ENCODE data around the gene UBE3C. TPM values are rescaled to one million over a fixed set of nuclear protein-coding genes. Genes with fewer than 3 reads are reported as not detected.
"Not testable (repeated sequence)": the region's sequence is repeated elsewhere in the genome, so short reads cannot be mapped to it uniquely, and the experiment has no call there.

UBE3C gene
- total RNA-seq, 1 experiment from 2014 or later = 122 TPM

GRCh38 chr7:157251817-157252216 lies 113.1 kb downstream of the UBE3C start:
- H3K4me3 ChIP-seq; H3K27me3 ChIP-seq; H3K9me3 ChIP-seq (replicated peaks); H3K27ac ChIP-seq; DNase-seq; H3K4me1 ChIP-seq: not testable (repeated sequence)
- peaks cover 62% of the 10 kb centered on the region for H3K36me3 ChIP-seq

GRCh38 chr7:157253850-157254249 lies 115.1 kb downstream of the UBE3C start:
- Histone ChIP-seq H3K27ac (no peak overlapping the region), H3K9me3 (replicated peaks) (no peaks in the 10 kb centered on the region), H3K36me3 (peaks cover 71% of the 10 kb centered on the region), H3K27me3 (no peaks in the 10 kb centered on the region), H3K4me1 (no peaks in the 10 kb centered on the region), H3K4me3 (no peak overlapping the region)
- DNase-seq = no peak

DNA sequence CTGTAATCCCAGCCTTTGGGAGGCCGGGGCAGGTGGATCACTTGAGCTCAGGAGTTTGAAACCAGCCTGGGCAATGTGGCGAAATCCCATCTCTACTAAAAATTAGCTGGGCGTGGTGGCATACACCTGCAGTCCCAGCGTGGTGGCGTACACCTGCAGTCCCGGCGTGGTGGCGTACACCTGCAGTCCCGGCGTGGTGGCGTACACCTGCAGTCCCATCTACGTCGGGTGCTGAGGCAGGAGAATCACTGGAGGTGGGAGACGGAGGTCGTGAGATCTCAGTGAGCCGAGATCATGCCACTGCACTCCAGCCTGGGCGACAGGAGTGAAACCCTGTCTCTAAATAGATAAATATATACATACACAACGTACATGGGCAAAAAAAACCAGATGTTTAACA lies 116.1 kb downstream of the UBE3C start:
- peaks cover 72% of the 10 kb centered on the region for H3K36me3 ChIP-seq
- DNase-seq = not testable (repeated sequence)

DNA sequence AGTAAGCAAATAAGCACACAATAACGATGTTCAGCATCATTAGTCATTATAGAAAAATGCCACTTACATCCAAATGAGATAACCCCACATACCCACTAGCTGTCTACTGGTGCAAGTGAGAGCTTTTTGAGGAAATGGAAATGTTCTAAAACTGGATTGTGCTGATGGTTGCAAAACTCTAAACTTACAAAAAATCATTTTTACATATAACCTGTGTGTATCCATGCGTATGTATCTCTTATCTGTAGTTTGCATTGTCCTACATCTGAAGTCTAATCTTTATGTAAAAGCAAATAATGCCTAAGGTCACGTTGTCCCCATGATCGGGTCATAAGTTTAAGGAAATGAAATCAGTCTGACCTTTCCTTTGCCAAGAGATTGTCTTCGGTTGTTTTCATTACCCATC lies 116.5 kb downstream of the UBE3C start:
- H3K36me3 ChIP-seq = peaks cover 72% of the 10 kb centered on the region
- no peak overlapping the region for H3K27ac ChIP-seq
- no peaks in the 10 kb centered on the region for H3K9me3 ChIP-seq (replicated peaks)

More for the DNA sequence above, 116.1 kb downstream of the UBE3C start:
- not testable (repeated sequence) for H3K27me3 ChIP-seq; H3K27ac ChIP-seq; H3K9me3 ChIP-seq (replicated peaks); H3K4me3 ChIP-seq; H3K4me1 ChIP-seq

GRCh38 chr7:157263156-157263555 lies 124.4 kb downstream of the UBE3C start:
- peaks cover 67% of the 10 kb centered on the region for H3K36me3 ChIP-seq
- H3K4me1 ChIP-seq = no peaks in the 10 kb centered on the region
- no peaks in the 10 kb centered on the region for H3K27me3 ChIP-seq
- H3K27ac ChIP-seq = no peak overlapping the region
- H3K4me3 ChIP-seq = no peak overlapping the region
- no peaks in the 10 kb centered on the region for H3K9me3 ChIP-seq (replicated peaks)
- DNase-seq = no peak

More for the DNA sequence above, 116.5 kb downstream of the UBE3C start:
- H3K27me3 ChIP-seq = no peaks in the 10 kb centered on the region
- DNase-seq = no peak
- H3K4me1 ChIP-seq = no peaks in the 10 kb centered on the region
- no peak overlapping the region for H3K4me3 ChIP-seq

- DNase-seq = no peak
- H3K27ac ChIP-seq = no peak overlapping the region
- no peaks in the 10 kb centered on the region for H3K4me1 ChIP-seq
- H3K9me3 ChIP-seq (replicated peaks) = no peaks in the 10 kb centered on the region
- H3K4me3 ChIP-seq = no peak overlapping the region
- H3K27me3 ChIP-seq = no peaks in the 10 kb centered on the region
- peaks cover 64% of the 10 kb centered on the region for H3K36me3 ChIP-seq
These were observed 126.3 kb downstream of the UBE3C start for GRCh38 chr7:157265051-157265450.

DNA sequence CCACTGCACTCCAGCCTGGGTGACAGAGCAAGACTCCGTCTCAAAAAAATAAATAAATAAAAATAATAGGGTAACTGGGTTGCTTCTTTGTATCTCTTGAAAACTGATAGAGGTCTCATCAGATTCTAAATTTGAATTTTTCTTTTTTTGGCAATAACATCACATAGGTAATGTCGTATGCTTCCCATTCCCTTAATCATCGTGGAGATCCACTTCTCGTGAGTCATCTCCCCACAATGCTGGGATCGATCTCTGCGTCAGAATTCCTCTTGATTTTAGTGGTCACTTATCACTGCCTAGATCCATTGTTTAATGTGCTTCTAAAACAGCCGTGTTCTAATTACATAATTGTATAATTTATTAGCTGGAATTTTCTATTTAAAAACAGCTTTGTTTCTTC lies 127.5 kb downstream of the UBE3C start:
- no peaks in the 10 kb centered on the region for H3K9me3 ChIP-seq (replicated peaks)
- DNase-seq = no peak
- H3K36me3 ChIP-seq = peaks cover 60% of the 10 kb centered on the region
- peaks cover 5% of the 10 kb centered on the region for H3K4me1 ChIP-seq
- H3K4me3 ChIP-seq = no peak overlapping the region
- H3K27ac ChIP-seq = no peak overlapping the region
- no peaks in the 10 kb centered on the region for H3K27me3 ChIP-seq

- H3K9me3 ChIP-seq (replicated peaks) = no peaks in the 10 kb centered on the region
- H3K27ac ChIP-seq = no peak overlapping the region
- H3K4me1 ChIP-seq = peaks cover 17% of the 10 kb centered on the region
- no peaks in the 10 kb centered on the region for H3K27me3 ChIP-seq
- H3K36me3 ChIP-seq = peaks cover 56% of the 10 kb centered on the region
- DNase-seq = no peak
- no peak overlapping the region for H3K4me3 ChIP-seq
These were observed 128.8 kb downstream of the UBE3C start for GRCh38 chr7:157267516-157267915.

DNA sequence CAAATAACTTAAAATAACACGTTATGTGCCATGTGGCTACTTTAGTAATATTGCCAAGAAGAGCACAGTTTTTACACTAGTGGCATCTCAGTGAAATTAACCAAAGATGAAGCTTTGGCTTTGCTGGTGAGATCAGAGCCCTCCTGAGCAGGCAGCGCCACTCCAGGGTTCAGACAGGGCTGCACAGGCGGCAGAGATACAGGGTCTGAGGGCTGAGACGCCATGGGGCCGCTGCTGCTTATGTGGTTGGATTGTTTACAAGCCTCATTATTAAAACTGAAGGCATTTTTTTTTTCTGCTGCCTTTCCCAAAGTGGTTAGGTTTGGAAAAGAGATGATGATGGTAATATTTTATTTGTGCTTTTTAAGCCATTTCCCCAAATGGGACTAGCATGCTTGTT lies 129.2 kb downstream of the UBE3C start:
- Histone ChIP-seq H3K27me3 (no peaks in the 10 kb centered on the region), H3K36me3 (peaks cover 51% of the 10 kb centered on the region), H3K9me3 (replicated peaks) (no peaks in the 10 kb centered on the region), H3K27ac (no peak overlapping the region), H3K4me1 (peaks cover 17% of the 10 kb centered on the region), H3K4me3 (no peak overlapping the region)
- DNase-seq = no peak

DNA sequence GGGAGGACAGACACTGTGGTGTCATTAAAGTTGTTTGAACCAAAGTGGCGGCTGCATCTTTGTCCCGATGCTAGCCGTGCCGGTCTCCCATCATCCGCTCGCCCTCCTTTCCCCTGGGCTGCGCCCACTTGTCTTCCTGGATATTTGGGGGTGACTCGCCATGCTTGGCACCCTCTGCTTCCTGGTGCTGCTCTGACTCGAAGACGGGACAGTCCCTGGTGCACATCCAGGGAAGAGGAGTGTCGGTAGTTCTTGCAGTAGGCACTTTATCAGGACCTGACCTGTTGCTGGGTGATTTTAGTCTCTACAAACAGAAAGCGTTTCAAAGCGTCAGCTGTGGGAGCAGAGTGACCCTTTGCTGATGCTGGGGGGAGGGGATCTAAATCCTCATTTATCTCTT lies 129.8 kb downstream of the UBE3C start:
- H3K36me3 ChIP-seq = peaks cover 45% of the 10 kb centered on the region
- H3K9me3 ChIP-seq (replicated peaks) = no peaks in the 10 kb centered on the region
- H3K4me3 ChIP-seq = no peak overlapping the region
- DNase-seq = no peak
- no peak overlapping the region for H3K27ac ChIP-seq
- H3K4me1 ChIP-seq = peaks cover 17% of the 10 kb centered on the region
- H3K27me3 ChIP-seq = no peaks in the 10 kb centered on the region

- DNase-seq = no peak
- Histone ChIP-seq H3K9me3 (replicated peaks) (no peaks in the 10 kb centered on the region), H3K4me1 (peaks cover 17% of the 10 kb centered on the region), H3K27ac (no peak overlapping the region), H3K27me3 (no peaks in the 10 kb centered on the region), H3K4me3 (no peak overlapping the region), H3K36me3 (peaks cover 42% of the 10 kb centered on the region)
These were observed 130.8 kb downstream of the UBE3C start for GRCh38 chr7:157269341-157270059.

DNA sequence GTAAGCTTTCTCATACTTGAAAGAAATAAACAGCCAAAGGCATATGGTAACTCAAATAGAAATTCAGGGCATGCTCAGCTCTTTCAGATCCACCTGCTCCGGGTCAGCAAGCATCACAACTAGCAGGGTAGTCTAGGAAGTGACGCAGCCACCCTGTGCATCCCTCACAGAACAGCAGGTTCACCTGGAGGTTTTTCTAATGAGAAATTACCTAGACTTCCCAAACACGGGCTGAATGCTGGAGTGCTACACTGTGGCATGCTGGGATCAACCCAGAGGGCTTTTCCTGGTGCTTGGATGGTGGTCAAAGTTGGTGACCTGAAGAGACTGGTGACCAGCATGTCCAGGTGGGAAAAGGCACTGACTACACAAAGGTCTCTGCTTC lies 131.3 kb downstream of the UBE3C start:
- no peak overlapping the region for H3K27ac ChIP-seq
- no peaks in the 10 kb centered on the region for H3K9me3 ChIP-seq (replicated peaks)
- H3K4me3 ChIP-seq = no peak overlapping the region
- H3K36me3 ChIP-seq = peaks cover 37% of the 10 kb centered on the region
- H3K4me1 ChIP-seq = peaks cover 17% of the 10 kb centered on the region
- DNase-seq = no peak
- H3K27me3 ChIP-seq = no peaks in the 10 kb centered on the region

- Histone ChIP-seq H3K4me3 (no peak overlapping the region), H3K4me1 (peaks cover 17% of the 10 kb centered on the region), H3K27ac (no peak overlapping the region), H3K36me3 (peaks cover 31% of the 10 kb centered on the region), H3K9me3 (replicated peaks) (no peaks in the 10 kb centered on the region), H3K27me3 (no peaks in the 10 kb centered on the region)
- DNase-seq = peak in 1 of 2 experiments; percentile 60
These were observed 132.7 kb downstream of the UBE3C start for GRCh38 chr7:157271315-157271990.

GRCh38 chr7:157271991-157272324 lies 133.2 kb downstream of the UBE3C start:
- Histone ChIP-seq H3K9me3 (replicated peaks) (no peaks in the 10 kb centered on the region), H3K36me3 (peaks cover 26% of the 10 kb centered on the region), H3K4me3 (no peak overlapping the region), H3K4me1 (peaks cover 17% of the 10 kb centered on the region), H3K27me3 (no peaks in the 10 kb centered on the region), H3K27ac (no peak overlapping the region)
- peak; percentile 55 to 67 for DNase-seq

DNA sequence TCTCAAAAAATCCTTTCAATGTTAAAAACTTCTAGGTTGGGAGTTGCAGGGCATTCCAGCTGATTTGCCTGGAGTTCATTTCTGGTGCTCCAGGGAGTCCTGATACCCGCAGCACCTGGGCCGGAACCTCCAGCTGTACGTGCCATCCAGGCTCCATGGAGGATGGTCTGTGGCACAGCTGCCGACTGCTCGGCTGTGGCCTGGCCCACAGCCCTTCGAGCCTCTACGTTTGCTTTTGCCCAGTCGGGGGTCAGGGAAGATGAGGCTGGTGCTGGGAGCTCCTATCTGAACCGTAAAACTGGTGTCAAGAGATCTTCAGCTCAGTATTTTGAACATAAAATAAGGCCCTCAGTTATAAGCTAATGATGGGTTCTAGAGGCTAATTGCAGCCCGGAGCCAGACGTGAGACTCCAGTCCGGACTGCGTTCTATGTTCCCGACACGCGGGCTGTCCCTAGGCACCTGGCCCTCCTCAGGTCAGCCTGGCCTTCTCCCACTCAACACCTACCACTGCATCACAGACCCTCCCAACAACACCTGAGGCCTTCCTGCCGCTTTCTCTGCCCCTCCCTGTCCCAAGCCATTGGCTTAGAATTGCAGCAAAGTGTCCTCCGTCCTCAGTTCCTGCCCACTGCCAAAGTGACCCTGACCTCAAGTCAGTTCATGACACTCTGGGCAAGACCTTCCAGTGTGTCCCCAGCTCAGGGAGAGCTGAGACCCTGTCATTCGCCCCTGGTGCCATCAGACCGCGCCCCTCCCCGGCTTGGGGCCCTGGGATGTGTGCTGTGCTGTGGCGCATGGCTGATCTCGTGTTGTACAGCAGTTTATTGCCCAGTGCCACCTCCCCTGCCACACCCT lies 133.9 kb downstream of the UBE3C start:
- H3K27ac ChIP-seq = no peak overlapping the region

More for the DNA sequence above, 133.9 kb downstream of the UBE3C start:
- Histone ChIP-seq H3K4me3 (no peak overlapping the region), H3K36me3 (peaks cover 20% of the 10 kb centered on the region; the same call in 1 of the 2 replicates), H3K9me3 (replicated peaks) (no peaks in the 10 kb centered on the region), H3K27me3 (no peaks in the 10 kb centered on the region), H3K4me1 (peaks cover 17% of the 10 kb centered on the region)
- no peak for DNase-seq

Data from SJCRH30 (cell line).